Pancreas (tissue), 10 donors: Measurements from ENCODE around the gene FCER2. TPM values are rescaled to one million over a fixed set of nuclear protein-coding genes. Genes with fewer than 3 reads are reported as not detected.

ENCODE experiments used
- ATAC-seq, 4 donors: fragments of 200-7000 bp; cut with Tn5 transposase; one replicate each; pipeline versions ENCODE4 v1.8.0 to v1.9.1; 2020; ENCODE audit warnings: mild to moderate bottlenecking in 4 of 4, moderate library complexity in 4 of 4
- DNase-seq, 6 donors: peaks; one replicate each; pipeline ENCODE4 v3.0.0-alpha.2; 2020
- FAIRE-seq: peaks from 2 replicates; lab custom pipeline; 2012; peaks lifted over from hg19 to GRCh38; lab: Jason Lieb, UNC
- H3K27ac ChIP-seq, 4 donors: fragments of 200-600 bp; sonication (generic); 1 replicate in 3 of 4; 2 replicates in 1 of 4; pipeline versions ENCODE4 v1.5.0 to v1.8.0; 2020
- H3K27me3 ChIP-seq, 4 donors: fragments of 200-600 bp; one replicate each; pipeline ENCODE4 v1.8.0; 2021
- H3K36me3 ChIP-seq, 3 donors: fragments of 200-600 bp; sonication (generic) in 1 of 3; one replicate each; pipeline versions ENCODE4 v1.5.0 to v1.8.0; 2020 to 2021
- H3K4me1 ChIP-seq, 3 donors: fragments of 200-600 bp; one replicate each; pipeline ENCODE4 v1.8.0; 2021
- H3K4me3 ChIP-seq, 4 donors: fragments of 200-600 bp; sonication (generic) in 2 of 4; one replicate each; pipeline versions ENCODE4 v1.5.0 to v1.8.0; 2020 to 2021
- H3K9me3 ChIP-seq, 4 donors: fragments of 200-600 bp; one replicate each; pipeline ENCODE4 v1.8.0; 2021
- CTCF ChIP-seq, 4 donors: fragments of 200-600 bp; sonication (generic) in 3 of 4; IDR thresholded peaks; one replicate each; pipeline versions ENCODE4 v1.5.0 to v1.8.0; 2021; ENCODE audit warnings: antibody characterized with exemption in 4 of 4
- WGBS, 2 donors: extraction: QIAGEN DNeasy Blood & Tissue Kit; methylation state at CpG; one replicate each; pipeline ENCODE4 v1.1.7; 2013; 5-methylcytosine and 5-hydroxymethylcytosine counted together
- intact Hi-C, 3 donors: fragments of 100-400 bp; cut with DNase I; formaldehyde crosslinking; loops; one replicate each; pipeline versions ENCODE4 v1.11.1 to v1.14.2; 2022
- polyA plus RNA-seq, 2 donors: library from polyadenylated mRNA; stranded (reverse); fragments of 200-250 nt; gene quantifications; one replicate each; pipeline ENCODE4 v1.2.3, GENCODE V29; 2013
- total RNA-seq, 6 donors: library from RNA; stranded (reverse); fragmentation: NEBNext Ultra II Directional in 4 of 6; extraction: Animal tissue kit (Norgen Biotek cat#: 25700) in 4 of 6; gene quantifications; one replicate each; pipeline versions ENCODE4 v1.2.1 to v1.2.4, GENCODE V29; 2021 to 2023
- donor health status: healthy with polysubstance abuse.
- donor health status: DM: no; HTN: no; CAD: no; lungs with moderate emphysema.
- donor health status: DM: no; HTN: no; CAD: no.
- donor health status: control.
- donor health status: control.
- donor health status: Bipolar disorder and iron deficiency.
- donor health status: DM: yes; HTN: yes; CAD: no.
- donor health status: DM: no; HTN: no; CAD: no.
- donor health status: DM: no; HTN: no; CAD: no.
- donor health status: DM: yes; HTN: yes; CAD: no.

The FCER2 gene
- total and polyA plus RNA-seq, 8 donors, result 0.08 to 0.51 (median 0.19) TPM; not detected in 5

- H3K4me3 ChIP-seq, result no peak overlapping the region
- H3K27me3 ChIP-seq, result no peaks in the 10 kb centered on the region
- H3K27ac ChIP-seq, result no peak overlapping the region
- no peak for FAIRE-seq
- ATAC-seq, result no peak
- WGBS, 2 donors, result 45 to 51% methylated on average over 8 of the region's 8 CpGs
- no peak for DNase-seq
- TF ChIP-seq CTCF (IDR thresholded peaks at IDR 0.05), result no peak
- H3K4me1 ChIP-seq, result no peaks in the 10 kb centered on the region
- intact Hi-C loops, result no loop called here
- no peaks in the 10 kb centered on the region for H3K9me3 ChIP-seq
- no peaks in the 10 kb centered on the region for H3K36me3 ChIP-seq
Observed at GRCh38 chr19:7718668-7719067, 16.7 kb upstream of the FCER2 start.

GRCh38 chr19:7716762-7717161 is 14.8 kb upstream of the FCER2 start:
- Histone ChIP-seq H3K4me3 (no peak overlapping the region), H3K9me3 (no peaks in the 10 kb centered on the region), H3K36me3 (no peaks in the 10 kb centered on the region), H3K4me1 (no peaks in the 10 kb centered on the region), H3K27me3 (no peaks in the 10 kb centered on the region), H3K27ac (no peak overlapping the region)
- WGBS, 2 donors, result 50 to 73% methylated on average over 1 of the region's 1 CpG
- intact Hi-C loops, result no loop called here
- ATAC-seq (no peak), FAIRE-seq (no peak), DNase-seq (no peak)
- TF ChIP-seq CTCF (IDR thresholded peaks at IDR 0.05), result no peak

GRCh38 chr19:7715671-7716070 is 13.7 kb upstream of the FCER2 start:
- Histone ChIP-seq H3K27ac (no peak overlapping the region), H3K27me3 (no peaks in the 10 kb centered on the region), H3K9me3 (no peaks in the 10 kb centered on the region), H3K36me3 (no peaks in the 10 kb centered on the region), H3K4me1 (no peaks in the 10 kb centered on the region), H3K4me3 (no peak overlapping the region)
- no peak for FAIRE-seq
- ATAC-seq, result no peak
- 69 to 88% methylated on average over 1 of the region's 1 CpG for WGBS, 2 donors
- intact Hi-C loops, result no loop called here
- no peak for TF ChIP-seq CTCF (IDR thresholded peaks at IDR 0.05)
- DNase-seq, result no peak

GRCh38 chr19:7710616-7711015 is 8.7 kb upstream of the FCER2 start:
- intact Hi-C loops, result no loop called here
- Histone ChIP-seq H3K4me1 (no peaks in the 10 kb centered on the region), H3K27ac (no peak overlapping the region), H3K36me3 (no peaks in the 10 kb centered on the region), H3K27me3 (no peaks in the 10 kb centered on the region), H3K4me3 (no peak overlapping the region), H3K9me3 (no peaks in the 10 kb centered on the region)
- ATAC-seq, result no peak
- no peak for TF ChIP-seq CTCF (IDR thresholded peaks at IDR 0.05)
- WGBS, 2 donors, result 69 to 83% methylated on average over 5 of the region's 5 CpGs
- DNase-seq, result no peak
- no peak for FAIRE-seq

- Histone ChIP-seq H3K4me3 (no peak overlapping the region), H3K27ac (no peak overlapping the region), H3K27me3 (no peaks in the 10 kb centered on the region), H3K9me3 (no peaks in the 10 kb centered on the region), H3K4me1 (no peaks in the 10 kb centered on the region), H3K36me3 (no peaks in the 10 kb centered on the region)
- no peak for FAIRE-seq
- ATAC-seq, result no peak
- TF ChIP-seq CTCF (IDR thresholded peaks at IDR 0.05), result no peak
- no peak for DNase-seq
- intact Hi-C loops, result no loop called here
- WGBS, 2 donors, result 50 to 64% methylated on average over 10 of the region's 10 CpGs
Observed at GRCh38 chr19:7709932-7710460, 8.1 kb upstream of the FCER2 start.
